Dermis blood vessel endothelial cell (primary cell): Measurements from ENCODE around the gene HIRA. TPM values are rescaled to one million over a fixed set of nuclear protein-coding genes. Genes with fewer than 3 reads are reported as not detected.
"Not testable (repeated sequence)": the region's sequence is repeated elsewhere in the genome, so short reads cannot be mapped to it uniquely, and the experiment has no call there.

Experiments
- DNase-seq: peaks from one replicate; pipeline ENCODE4 v3.0.0; 2010
- total RNA-seq: library from RNA; depleted of rRNA; stranded (reverse); fragments of >200 nt; gene quantifications from 2 replicates; pipeline ENCODE4 v1.2.3, GENCODE V29; 2014

HIRA gene
- total RNA-seq, 1 donor from 2014 or later, result 20.4 TPM

DNA sequence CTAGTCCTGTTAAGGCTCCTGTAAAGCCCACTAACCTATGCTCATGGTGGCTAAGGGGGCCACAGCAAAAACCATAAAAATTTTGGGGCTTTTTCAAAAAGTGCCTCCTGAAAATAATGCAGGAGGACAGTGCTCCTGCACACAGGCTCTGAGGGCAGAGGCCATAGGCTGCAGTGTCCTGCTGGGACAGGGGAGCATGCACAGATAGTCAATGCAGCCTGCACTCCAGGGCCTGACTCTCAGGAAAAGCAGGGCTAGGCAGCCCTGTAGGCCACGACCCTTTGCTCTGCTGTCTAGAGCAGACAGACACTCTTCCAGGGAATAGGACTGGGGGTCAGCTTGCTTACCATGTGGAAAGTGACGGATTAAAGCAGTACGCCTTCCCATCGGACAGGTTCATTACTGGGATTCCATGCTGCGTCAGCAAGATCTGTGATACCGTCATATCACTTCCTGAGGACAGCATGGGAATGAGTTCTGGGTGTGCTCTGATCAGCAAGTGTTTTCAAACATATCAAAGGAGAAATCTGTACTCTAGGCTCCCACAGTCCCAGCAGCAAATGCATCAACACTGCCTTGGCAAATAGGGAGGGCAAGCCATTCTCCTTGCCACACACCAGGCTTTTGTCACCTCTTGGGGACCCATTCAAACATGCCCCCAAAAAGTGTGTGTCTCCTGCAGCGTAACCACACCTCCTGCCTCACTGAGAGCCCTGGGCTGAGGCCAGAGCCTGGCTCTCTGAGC lies 75.9 kb downstream of the HIRA start:
- DNase-seq, result no peak

DNA sequence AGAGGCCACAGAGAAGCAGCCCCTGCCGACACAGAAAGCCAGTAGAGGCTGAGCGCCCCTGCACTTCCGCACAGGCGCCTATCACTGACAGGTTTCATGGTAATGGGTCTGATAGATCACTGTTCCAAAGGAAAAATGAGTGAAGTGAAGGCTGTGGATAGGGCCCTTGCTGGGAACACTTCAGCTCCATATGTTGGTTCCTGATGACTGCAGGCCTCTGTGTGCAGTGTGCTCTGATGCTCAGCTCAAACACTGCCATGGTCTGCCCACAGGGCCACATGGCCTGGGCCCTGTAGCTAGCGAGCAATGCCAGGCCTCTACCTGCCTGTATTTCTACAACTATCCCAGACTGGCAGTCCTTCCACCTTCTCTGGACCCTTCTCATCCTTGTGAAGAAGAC lies 77.3 kb downstream of the HIRA start:
- no peak for DNase-seq

- no peak for DNase-seq
Observed at GRCh38 chr22:19353363-19354131, 78.0 kb downstream of the HIRA start.

DNA sequence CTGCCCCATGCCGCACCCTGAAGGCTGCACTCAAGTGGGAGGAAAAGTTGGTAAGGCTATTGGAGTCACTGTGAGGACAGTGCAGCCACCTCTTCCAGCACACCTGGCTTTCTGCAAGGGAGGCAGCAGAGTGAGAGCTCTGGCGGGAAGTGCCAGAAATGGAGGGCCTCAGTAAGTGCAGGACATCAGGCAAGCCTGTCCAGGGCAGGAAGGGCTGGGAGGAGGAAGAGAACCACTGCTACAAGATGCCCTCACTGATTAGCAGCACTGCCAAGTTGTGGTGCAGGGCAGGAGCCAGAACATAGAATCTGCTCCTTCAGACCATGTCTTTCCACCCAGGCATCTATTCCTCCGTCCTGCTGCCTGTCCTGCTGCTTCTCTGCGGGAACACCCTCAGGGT lies 78.8 kb downstream of the HIRA start:
- DNase-seq, result no peak

DNA sequence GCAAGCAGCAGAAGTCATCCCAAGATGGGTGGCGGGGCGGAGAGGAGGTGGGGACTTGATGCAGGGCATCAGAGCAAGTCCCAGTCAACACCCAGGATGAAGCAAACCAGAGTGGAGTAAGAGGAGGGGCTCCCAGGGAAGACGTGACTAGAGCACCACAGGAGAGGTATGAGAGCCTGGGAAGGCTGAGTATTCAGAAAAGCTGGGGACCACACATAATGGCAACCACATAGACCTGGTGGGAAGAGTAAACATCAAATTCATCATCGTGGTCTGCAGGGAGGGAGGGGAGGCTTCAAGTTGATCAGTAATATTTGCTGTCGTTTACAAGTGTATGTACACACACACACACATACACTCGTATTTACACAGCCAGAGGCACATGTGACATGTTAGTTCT lies 79.3 kb downstream of the HIRA start:
- no peak for DNase-seq

GRCh38 chr22:19351604-19352003 lies 79.9 kb downstream of the HIRA start:
- no peak for DNase-seq

GRCh38 chr22:19350947-19351346 lies 80.6 kb downstream of the HIRA start:
- DNase-seq, result no peak

DNA sequence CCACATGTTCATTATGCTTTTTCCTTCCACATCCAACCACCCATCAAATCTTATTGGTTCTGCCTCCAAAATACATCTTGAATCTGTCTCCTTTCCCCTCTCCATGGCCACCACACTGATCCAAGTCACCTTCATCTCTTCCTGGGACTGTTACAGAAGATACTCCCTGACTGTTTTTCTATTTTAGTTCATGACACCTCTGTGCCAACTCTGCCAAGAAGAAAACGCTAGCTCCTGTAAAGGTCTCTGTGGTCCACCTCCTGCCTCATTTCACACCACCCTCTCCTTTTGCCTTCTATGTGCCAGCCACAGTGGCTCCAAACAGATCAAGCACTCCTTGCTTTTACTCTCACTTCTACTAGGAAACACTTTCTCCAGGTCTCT lies 81.1 kb downstream of the HIRA start:
- DNase-seq, result no peak

DNA sequence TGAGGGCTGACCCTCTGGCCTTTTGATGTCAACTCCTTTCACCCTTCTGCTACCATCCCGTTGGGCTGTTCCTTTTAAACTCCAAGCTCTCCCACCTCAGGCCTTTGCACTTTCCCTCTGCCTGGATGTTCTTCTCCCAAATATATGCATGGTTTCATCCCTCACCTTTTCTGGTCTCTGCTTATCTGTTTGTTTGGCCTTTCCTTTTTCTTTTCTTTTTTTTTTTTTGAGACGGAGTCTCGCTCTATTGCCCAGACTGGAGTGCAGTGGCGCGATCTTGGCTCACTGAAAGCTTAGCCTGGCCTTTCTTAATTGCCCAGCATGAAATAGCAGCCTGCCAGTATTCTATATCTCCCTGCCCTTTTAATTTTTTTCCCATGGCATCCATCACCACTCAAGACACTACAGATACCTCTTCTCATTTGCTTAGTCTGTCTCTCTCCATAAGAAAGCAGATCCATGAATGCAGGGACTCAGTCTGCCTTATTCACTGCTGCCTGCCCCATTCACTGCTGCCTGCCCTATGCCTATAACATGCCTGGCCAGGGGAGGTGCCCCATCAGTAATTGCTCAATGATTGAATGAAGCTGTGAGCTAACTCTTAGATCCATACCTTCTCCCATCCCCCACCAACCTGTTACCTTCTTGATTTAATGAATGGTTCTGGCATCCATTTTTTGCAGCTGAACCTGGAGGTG lies 81.6 kb downstream of the HIRA start:
- no peak for DNase-seq

GRCh38 chr22:19346677-19347265 lies 84.8 kb downstream of the HIRA start:
- DNase-seq, result no peak

GRCh38 chr22:19344420-19344819 lies 87.1 kb downstream of the HIRA start:
- DNase-seq, result no peak

DNA sequence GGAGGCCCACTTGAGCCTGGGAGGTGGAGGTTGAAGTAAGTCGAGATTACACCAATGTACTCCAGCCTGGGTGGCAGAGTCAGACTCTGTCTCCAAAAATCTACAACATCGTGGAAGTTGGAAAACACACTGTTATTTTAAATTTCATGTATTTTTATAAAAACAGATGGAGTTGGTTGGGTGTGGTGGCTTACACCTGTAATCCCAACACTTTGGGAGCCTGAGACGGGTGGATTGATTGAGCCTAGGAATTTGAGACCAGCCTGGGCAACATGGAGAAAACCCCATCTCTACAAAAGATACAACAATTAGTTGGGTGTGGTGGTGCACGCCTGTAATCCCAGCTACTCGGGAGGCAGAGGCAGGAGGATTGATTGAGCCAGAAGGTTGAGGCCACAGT lies 88.1 kb downstream of the HIRA start:
- no peak for DNase-seq

DNA sequence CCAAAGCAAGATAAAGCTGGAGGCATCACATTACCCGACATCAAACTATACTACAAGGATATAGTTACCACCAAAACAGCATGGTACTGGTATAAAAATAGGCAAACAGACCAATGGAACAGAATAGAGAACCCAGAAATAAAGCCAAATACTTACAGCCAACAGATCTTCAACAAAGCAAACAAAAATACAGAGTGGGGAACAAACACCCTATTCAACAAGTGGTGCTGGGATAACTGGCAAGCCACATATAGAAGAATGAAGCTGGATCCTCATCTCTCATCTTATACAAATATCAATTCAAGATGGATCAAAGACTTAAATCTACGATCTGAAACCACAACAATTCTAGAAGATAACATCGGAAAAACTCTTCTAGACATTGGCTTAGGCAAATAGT lies 90.0 kb downstream of the HIRA start:
- DNase-seq, result no peak

DNA sequence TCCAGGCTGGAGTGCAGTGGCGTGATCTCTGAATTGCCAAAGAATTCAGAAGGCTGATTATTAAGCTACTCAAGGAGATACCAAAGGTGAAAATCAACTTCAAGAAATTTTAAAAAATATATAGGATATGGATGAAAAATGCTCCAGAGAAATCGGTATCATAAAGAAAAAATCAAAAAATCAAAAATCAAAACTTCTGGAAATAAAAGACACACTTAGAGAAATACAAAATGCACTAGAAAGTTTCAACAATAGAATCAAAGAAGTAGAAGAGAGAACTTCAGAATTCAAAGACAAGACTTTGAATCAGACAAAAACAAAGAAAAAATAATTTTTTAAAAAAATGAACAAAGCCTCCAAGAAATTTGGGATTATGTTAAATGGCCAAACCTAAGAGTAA lies 94.4 kb downstream of the HIRA start:
- no peak for DNase-seq

DNA sequence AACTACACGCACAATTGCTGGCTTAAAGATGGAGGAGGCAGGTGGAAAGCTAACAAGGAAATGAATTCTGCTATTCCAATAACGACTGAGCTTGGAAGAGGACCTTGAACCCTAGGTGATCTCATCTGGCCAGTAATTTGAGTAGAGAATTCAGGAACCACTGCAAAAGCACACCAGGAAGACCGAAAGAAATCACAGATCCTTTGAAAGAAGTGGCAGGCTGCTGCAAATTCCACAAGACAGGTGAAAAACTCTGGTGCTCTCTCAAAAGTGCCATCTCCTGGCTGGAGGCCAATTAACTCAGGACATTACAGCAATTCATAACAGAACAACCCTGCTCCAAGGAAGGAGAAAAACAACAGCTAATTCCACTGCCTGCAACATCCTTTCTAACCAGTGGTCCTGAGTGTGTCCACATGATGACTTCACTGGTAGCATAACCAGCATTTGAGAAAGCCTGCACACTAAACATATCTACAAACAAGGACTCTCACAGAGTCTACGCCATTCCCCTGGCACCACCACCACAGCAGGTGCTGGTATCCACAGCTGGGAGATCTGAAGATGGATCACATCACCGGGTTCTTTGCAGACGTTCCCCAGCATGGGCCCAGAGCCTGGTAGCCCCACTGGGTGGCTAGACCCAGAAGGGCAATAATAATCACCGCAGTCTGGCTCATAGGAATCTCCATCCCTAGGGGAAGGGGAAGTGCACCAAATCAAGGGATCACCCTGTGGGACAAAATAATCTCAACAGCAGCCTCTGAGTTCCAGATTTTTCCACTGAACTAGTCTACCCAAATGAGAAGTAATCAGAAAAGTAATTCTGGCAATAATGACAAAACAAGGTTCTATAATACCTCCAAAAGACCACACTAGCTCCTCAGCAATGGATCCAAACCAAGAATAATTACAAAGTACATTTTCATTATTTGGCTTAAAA lies 95.1 kb downstream of the HIRA start:
- DNase-seq, result no peak

GRCh38 chr22:19331975-19332374 lies 99.6 kb downstream of the HIRA start:
- no peak for DNase-seq

GRCh38 chr22:19331474-19331873 lies 100.1 kb downstream of the HIRA start:
- no peak for DNase-seq

- no peak for DNase-seq
Observed at GRCh38 chr22:19330865-19331418, 100.6 kb downstream of the HIRA start.

DNA sequence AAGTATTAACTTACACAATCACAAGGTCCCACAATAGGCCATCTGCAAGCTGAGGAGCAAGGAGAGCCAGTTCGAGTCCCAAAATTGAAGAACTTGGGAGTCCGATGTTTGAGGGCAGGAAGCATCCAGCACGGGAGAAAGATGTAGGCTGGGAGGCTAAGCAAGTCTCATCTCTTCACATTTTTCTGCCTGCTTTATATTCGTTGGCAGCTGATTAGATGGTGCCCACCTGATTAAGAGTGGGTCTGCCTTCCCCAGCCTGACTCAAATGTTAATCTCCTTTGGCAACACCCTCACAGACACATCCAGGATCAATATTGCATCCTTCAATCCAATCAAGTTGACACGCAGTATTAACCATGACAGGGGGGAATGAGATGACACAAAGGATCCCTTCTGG lies 101.3 kb downstream of the HIRA start:
- DNase-seq, result not testable (repeated sequence)

DNA sequence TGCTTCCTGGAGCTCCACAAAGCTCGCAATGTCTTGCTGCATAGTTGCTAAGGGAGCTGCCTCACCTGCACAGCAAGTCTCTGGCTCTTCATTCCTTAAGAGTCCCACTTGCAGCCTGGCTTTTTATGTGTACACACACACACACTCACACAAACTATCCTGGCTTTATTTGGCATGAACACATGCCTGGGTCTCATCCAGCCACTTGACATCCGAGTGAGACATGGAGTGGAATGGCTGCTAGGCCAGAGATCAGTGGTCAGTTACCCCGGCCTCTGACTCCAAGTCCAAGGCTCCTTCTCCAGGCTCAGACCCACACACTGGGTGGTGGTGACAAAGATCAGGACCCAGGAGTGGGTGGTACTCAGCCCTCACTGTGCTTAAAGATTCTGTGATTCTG lies 102.1 kb downstream of the HIRA start:
- DNase-seq, result no peak

- no peak for DNase-seq
Observed at GRCh38 chr22:19325296-19325948, 106.1 kb downstream of the HIRA start.
